Stimulated activated naive B cell treated with anti-CD40 and anti-IgM and Interleukin-4, amounts not matched to agents 10 μg/mL and 1 μg/mL and 100 μg/mL, for 72 hours (primary cell): ENCODE measurements around the gene HBG1.

Experiments
- ATAC-seq, 2 donors: fragments of 150-1000 bp; cut with Tn5 transposase; replicated peaks; 2 replicates each; pipeline ENCODE4 v1.10.0; 2021; ENCODE audit warnings: moderate library complexity in 1 of 2
- DNase-seq: peaks from one replicate; pipeline ENCODE4 v3.0.0; 2021
- H3K27ac Mint-ChIP-seq: one replicate; pipeline ENCODE4 v1.8.0; 2022; ENCODE audit warnings: mild to moderate bottlenecking, mixed read lengths
- H3K27me3 Mint-ChIP-seq, 2 donors: one replicate each; pipeline ENCODE4 v1.8.0; 2022; ENCODE audit warnings: mixed read lengths in 2 of 2
- H3K36me3 Mint-ChIP-seq, 2 donors: one replicate each; pipeline ENCODE4 v1.8.0; 2022; ENCODE audit warnings: mixed read lengths in 2 of 2, mild to moderate bottlenecking in 1 of 2
- H3K4me1 Mint-ChIP-seq, 2 donors: one replicate each; pipeline ENCODE4 v1.8.0; 2022; ENCODE audit warnings: mixed read lengths in 2 of 2, mild to moderate bottlenecking in 1 of 2
- H3K4me3 Mint-ChIP-seq, 2 donors: one replicate each; pipeline ENCODE4 v1.8.0; 2022; ENCODE audit warnings: mild to moderate bottlenecking in 2 of 2, mixed read lengths in 2 of 2, moderate library complexity in 1 of 2
- H3K9me3 Mint-ChIP-seq, 2 donors: one replicate each; pipeline ENCODE4 v1.8.0; 2022; ENCODE audit warnings: mixed read lengths in 2 of 2, mild to moderate bottlenecking in 1 of 2

HBG1 gene

DNA sequence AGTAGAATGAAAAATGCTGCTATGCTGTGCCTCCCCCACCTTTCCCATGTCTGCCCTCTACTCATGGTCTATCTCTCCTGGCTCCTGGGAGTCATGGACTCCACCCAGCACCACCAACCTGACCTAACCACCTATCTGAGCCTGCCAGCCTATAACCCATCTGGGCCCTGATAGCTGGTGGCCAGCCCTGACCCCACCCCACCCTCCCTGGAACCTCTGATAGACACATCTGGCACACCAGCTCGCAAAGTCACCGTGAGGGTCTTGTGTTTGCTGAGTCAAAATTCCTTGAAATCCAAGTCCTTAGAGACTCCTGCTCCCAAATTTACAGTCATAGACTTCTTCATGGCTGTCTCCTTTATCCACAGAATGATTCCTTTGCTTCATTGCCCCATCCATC is 35.0 kb upstream of the HBG1 start:
- H3K27ac Mint-ChIP-seq, result no peak overlapping the region
- no peak for ATAC-seq
- H3K9me3 Mint-ChIP-seq, result no peaks in the 10 kb centered on the region
- peaks cover 2 to 5% of the 10 kb centered on the region in 2 donors for H3K4me1 Mint-ChIP-seq
- DNase-seq, result no peak
- no peaks in the 10 kb centered on the region for H3K36me3 Mint-ChIP-seq
- H3K27me3 Mint-ChIP-seq, result no peaks in the 10 kb centered on the region
- no peak overlapping the region for H3K4me3 Mint-ChIP-seq

DNA sequence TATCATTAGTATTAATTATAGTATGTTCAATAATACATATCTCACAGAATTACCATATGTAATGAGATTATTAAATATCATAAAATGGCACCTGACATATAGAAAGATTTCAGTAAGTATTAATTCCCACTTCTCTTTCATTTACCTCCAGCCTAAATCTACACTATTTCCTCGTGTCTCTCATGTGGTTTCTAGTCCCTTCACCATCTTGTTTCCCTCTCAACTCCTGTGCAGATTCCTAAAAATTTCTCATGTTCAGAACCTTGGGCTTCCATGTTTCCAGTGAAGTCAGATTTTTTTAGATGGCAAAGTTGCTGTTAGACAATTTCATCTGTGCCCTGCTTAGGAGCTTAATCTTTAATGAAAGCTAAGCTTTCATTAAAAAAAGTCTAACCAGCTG is 34.2 kb upstream of the HBG1 start:
- H3K36me3 Mint-ChIP-seq, result no peaks in the 10 kb centered on the region
- no peaks in the 10 kb centered on the region for H3K9me3 Mint-ChIP-seq
- ATAC-seq (no peak), DNase-seq (no peak)
- peaks cover 2 to 5% of the 10 kb centered on the region in 2 donors for H3K4me1 Mint-ChIP-seq
- no peak overlapping the region for H3K27ac Mint-ChIP-seq
- H3K27me3 Mint-ChIP-seq, result no peaks in the 10 kb centered on the region
- no peak overlapping the region for H3K4me3 Mint-ChIP-seq

DNA sequence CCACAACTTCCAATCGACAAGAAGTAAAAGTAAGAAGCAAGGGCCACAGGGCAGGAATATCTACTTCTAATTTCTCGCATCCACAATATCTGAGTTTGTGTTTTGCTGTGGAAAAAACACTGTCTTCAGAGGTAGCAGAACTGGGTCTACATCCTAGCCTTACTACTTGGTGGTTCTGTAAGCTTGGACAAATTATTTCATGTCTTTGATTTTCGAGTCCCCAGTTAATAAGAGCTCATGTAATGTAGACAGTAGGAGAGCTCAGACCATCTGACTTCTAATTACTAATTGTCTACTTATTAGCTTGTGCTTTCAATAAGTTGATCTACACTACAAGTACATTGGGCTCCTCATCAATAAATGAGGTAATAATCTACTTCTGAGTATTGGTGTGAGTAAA is 33.4 kb upstream of the HBG1 start:
- no peak for ATAC-seq

DNA sequence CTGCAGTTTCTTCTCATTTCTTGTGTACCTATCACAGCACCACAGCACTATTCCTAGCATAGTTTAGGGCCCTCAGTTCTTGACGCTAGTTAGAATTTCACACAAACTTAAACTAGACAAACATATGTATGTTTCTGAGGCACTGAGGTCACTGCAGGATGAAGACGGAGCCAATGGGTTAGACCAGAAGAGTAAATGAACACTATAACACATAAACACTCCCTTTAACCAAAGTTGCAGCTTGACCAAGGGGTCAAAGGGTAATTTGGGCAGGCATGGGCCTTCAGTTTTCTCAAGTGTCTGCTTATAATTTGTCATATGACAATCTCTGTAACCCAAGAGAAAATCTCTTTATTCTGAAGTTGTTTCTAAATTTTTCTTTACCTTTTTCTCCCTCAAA is 33.0 kb upstream of the HBG1 start:
- H3K36me3 Mint-ChIP-seq, result no peaks in the 10 kb centered on the region
- DNase-seq (no peak), ATAC-seq (no peak)
- H3K27ac Mint-ChIP-seq, result no peak overlapping the region
- H3K27me3 Mint-ChIP-seq, result peaks cover 0 to 7% of the 10 kb centered on the region in 2 donors
- H3K4me1 Mint-ChIP-seq, result peaks cover 2 to 5% of the 10 kb centered on the region in 2 donors
- no peak overlapping the region for H3K4me3 Mint-ChIP-seq
- no peaks in the 10 kb centered on the region for H3K9me3 Mint-ChIP-seq

More for the DNA sequence above, 33.4 kb upstream of the HBG1 start:
- Mint-ChIP-seq H3K4me1 (peaks cover 2 to 5% of the 10 kb centered on the region in 2 donors), H3K4me3 (no peak overlapping the region), H3K36me3 (no peaks in the 10 kb centered on the region), H3K27ac (no peak overlapping the region), H3K9me3 (no peaks in the 10 kb centered on the region), H3K27me3 (peaks cover 0 to 2% of the 10 kb centered on the region in 2 donors)
- no peak for DNase-seq

DNA sequence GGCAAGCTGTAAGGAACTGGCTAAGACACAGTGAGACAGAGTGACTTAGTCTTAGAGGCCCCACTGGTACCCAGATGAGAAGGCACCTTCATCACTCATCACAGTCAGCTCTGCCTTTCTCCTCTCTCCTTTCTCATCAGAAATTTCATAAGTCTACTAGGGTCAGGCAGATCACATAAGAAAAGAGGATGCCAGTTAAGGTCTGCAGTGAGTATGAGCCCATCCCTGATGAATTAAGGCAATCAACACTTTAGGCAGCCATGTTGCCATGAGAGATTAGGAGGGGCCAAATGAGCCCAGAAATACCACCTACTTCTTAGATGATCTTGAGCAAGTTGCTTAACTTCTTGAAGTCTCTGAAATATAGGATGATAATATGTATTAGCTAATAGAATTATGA is 31.9 kb upstream of the HBG1 start:
- no peaks in the 10 kb centered on the region for H3K9me3 Mint-ChIP-seq

DNA sequence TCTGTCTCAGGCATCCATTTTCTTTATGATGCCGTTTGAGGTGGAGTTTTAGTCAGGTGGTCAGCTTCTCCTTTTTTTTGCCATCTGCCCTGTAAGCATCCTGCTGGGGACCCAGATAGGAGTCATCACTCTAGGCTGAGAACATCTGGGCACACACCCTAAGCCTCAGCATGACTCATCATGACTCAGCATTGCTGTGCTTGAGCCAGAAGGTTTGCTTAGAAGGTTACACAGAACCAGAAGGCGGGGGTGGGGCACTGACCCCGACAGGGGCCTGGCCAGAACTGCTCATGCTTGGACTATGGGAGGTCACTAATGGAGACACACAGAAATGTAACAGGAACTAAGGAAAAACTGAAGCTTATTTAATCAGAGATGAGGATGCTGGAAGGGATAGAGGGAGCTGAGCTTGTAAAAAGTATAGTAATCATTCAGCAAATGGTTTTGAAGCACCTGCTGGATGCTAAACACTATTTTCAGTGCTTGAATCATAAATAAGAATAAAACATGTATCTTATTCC is 31.0 kb upstream of the HBG1 start:
- Mint-ChIP-seq H3K27me3 (peaks cover 0 to 7% of the 10 kb centered on the region in 2 donors), H3K4me3 (no peak overlapping the region), H3K36me3 (no peaks in the 10 kb centered on the region), H3K9me3 (no peaks in the 10 kb centered on the region), H3K4me1 (peaks cover 2 to 5% of the 10 kb centered on the region in 2 donors), H3K27ac (no peak overlapping the region)
- DNase-seq, result peak; percentile 3
- peak; percentile 59 to 72 for ATAC-seq

More for the DNA sequence above, 31.9 kb upstream of the HBG1 start:
- no peak for DNase-seq
- H3K27ac Mint-ChIP-seq, result no peak overlapping the region
- H3K4me1 Mint-ChIP-seq, result peaks cover 2 to 5% of the 10 kb centered on the region in 2 donors
- peaks cover 0 to 7% of the 10 kb centered on the region in 2 donors for H3K27me3 Mint-ChIP-seq
- no peak for ATAC-seq
- no peaks in the 10 kb centered on the region for H3K36me3 Mint-ChIP-seq
- no peak overlapping the region for H3K4me3 Mint-ChIP-seq

DNA sequence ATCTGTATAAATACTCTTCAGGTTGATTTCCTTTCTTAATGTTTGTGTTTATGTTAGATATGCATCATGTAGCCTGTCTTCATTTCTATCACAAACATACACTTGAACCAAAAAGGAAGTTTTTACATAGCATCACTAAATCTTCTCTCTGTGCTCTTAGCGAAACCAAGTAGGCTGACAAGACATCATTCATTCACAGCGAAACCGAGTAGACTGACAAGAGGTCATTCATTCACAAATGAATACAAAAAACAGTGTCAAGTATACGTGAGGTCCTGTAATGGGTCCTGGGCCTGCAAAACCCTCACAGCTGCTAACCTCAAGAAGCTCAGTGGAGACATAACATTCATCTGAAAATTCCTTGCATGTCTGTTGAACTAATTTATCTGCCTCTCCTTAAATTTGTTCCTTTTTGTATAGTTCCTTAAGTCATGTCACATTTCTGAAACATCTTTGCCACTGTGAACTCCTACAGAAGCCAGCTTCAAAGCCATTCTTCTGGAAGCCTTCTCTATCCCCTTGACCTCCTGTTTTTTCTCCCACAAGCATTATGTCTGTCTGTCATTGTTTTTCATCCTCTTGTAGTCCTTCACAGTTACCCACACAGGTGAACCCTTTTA is 29.9 kb upstream of the HBG1 start:
- Mint-ChIP-seq H3K27me3 (peaks cover 0 to 7% of the 10 kb centered on the region in 2 donors), H3K9me3 (no peaks in the 10 kb centered on the region), H3K4me1 (peaks cover 2 to 5% of the 10 kb centered on the region in 2 donors), H3K36me3 (no peaks in the 10 kb centered on the region), H3K27ac (no peak overlapping the region), H3K4me3 (no peak overlapping the region)
- ATAC-seq (no peak), DNase-seq (no peak)

DNA sequence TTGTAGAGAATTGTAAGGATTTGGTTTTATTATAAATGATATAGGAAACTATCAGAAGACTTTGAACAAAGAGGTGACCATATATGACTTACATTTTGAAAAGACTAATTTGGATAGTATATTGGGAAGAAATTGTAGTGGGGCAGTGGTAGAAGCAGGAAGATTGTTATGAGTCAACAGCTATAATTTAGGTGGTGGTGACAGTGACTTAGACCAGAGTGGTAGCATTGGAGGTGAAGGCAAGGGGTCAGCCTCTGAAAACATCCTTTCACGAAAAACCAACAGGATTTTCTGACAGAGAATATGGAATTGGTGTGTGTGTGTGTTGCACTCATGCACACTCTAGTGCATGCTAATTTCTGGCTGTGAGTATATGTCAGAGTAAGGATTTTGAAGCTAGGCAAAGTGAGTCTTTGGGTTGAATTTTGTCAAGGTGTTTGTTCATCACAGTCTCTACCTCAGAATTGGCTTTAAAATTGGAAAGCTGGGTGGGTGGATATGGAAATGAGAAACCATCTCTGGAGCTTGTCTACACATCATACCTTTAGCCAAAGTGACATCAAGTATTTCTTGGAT is 28.2 kb upstream of the HBG1 start:
- ATAC-seq (no peak), DNase-seq (no peak)
- H3K4me1 Mint-ChIP-seq, result peaks cover 2 to 5% of the 10 kb centered on the region in 2 donors
- H3K27me3 Mint-ChIP-seq, result peaks cover 0 to 7% of the 10 kb centered on the region in 2 donors
- no peaks in the 10 kb centered on the region for H3K36me3 Mint-ChIP-seq
- no peak overlapping the region for H3K4me3 Mint-ChIP-seq
- H3K27ac Mint-ChIP-seq, result no peak overlapping the region
- no peaks in the 10 kb centered on the region for H3K9me3 Mint-ChIP-seq

DNA sequence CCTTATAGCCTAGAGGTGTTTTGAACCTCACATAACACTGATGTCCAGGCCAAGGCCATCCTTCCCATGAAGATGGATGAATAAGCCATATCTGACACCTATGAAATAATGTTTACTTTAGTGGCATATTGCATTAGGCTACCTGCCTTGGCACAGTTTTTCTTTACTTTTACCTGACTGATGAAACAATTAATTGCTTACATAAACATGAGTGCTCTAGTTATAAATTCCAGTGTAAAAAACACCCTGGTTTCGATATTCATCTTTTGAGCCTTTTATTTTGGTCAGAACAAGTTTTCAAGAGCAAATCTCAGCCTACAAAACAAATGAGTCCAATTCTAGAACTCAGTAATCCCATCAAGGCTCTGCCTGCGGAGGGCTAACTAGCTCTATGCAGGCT is 27.0 kb upstream of the HBG1 start:
- peaks cover 0 to 7% of the 10 kb centered on the region in 2 donors for H3K27me3 Mint-ChIP-seq
- ATAC-seq (no peak), DNase-seq (no peak)
- H3K36me3 Mint-ChIP-seq, result no peaks in the 10 kb centered on the region
- H3K27ac Mint-ChIP-seq, result no peak overlapping the region
- peaks cover 2 to 5% of the 10 kb centered on the region in 2 donors for H3K4me1 Mint-ChIP-seq
- H3K4me3 Mint-ChIP-seq, result no peak overlapping the region
- H3K9me3 Mint-ChIP-seq, result no peaks in the 10 kb centered on the region

DNA sequence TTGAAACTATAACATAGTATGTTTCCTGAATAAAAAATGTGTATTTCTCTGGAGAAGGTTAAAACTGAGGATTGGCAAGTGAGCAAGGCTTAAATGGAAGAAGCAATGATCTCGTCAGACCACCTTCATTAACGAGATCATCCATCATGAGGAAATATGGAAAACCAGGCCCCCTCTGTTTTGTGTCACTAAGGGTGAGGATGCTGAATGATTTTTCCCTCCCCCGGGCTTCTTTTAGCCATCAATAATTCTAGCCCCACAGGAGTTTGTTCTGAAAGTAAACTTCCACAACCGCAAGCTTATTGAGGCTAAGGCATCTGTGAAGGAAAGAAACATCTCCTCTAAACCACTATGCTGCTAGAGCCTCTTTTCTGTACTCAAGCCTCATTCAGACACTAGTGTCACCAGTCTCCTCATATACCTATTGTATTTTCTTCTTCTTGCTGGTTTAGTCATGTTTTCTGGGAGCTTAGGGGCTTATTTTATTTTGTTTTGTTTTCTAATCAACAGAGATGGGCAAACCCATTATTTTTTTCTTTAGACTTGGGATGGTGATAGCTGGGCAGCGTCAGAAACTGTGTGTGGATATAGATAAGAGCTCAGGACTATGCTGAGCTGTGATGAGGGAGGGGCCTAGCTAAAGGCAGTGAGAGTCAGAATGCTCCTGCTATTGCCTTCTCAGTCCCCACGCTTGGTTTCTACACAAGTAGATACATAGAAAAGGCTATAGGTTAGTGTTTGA is 25.9 kb upstream of the HBG1 start:
- H3K9me3 Mint-ChIP-seq, result no peaks in the 10 kb centered on the region
- H3K27me3 Mint-ChIP-seq, result peaks cover 0 to 7% of the 10 kb centered on the region in 2 donors
- ATAC-seq, result no peak
- no peak for DNase-seq
- peaks cover under 1 to 2% of the 10 kb centered on the region in 2 donors for H3K4me1 Mint-ChIP-seq
- H3K4me3 Mint-ChIP-seq, result no peak overlapping the region
- H3K27ac Mint-ChIP-seq, result no peak overlapping the region
- no peaks in the 10 kb centered on the region for H3K36me3 Mint-ChIP-seq

DNA sequence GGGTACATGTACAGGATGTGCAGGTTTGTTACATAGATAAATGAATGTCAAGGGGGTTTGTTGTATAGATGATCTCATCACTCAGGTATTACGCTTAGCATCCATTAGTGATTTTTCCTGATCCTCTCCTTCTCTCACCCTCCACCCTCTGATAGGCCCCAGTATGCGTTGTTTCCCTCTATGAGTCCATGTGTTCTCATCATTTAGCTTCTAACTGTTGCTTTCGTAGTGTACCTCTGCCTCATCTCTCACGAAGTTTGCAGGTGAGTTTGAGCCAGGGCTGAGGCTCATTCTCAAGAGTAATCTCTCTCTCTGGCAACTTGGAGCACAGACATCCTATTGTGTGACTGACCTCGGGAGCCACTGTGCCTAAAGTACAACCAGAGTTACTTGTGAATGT is 24.7 kb upstream of the HBG1 start:
- Mint-ChIP-seq H3K4me3 (no peak overlapping the region), H3K27me3 (peaks cover 0 to 7% of the 10 kb centered on the region in 2 donors), H3K9me3 (no peaks in the 10 kb centered on the region), H3K27ac (no peak overlapping the region), H3K4me1 (no peaks in the 10 kb centered on the region), H3K36me3 (no peaks in the 10 kb centered on the region)
- no peak for DNase-seq
- no peak for ATAC-seq

DNA sequence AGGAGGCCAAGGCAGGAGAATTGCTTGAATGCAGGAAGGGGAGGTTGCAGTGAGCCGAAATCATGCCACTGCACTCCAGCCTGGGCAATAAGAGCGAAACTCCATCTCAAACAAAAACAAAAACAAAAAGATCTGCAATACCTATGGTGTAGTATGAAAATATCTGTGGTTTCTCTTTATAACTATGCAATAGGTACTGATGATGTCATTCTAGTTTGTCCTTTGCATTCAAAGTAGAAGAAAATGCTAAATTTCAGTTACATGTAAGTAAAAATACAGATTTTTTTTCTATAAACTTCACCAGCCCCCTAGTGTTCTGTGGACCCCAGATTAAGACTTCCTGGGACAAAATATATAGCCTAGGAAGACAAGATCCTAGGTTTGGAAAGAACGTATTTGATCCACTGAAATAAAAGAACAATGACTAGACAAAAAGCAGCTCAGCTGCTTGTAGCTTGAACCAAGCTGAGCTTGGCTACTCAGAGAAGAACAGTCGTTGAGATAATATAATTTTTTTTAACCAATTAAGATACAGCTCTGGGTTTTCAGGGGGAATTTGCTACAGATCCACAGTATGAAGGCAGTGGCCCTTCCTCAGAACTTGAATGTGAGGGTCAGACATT is 22.8 kb upstream of the HBG1 start:
- ATAC-seq (no peak), DNase-seq (no peak)
- Mint-ChIP-seq H3K4me1 (no peaks in the 10 kb centered on the region), H3K36me3 (no peaks in the 10 kb centered on the region), H3K27me3 (no peaks in the 10 kb centered on the region), H3K27ac (no peak overlapping the region), H3K9me3 (no peaks in the 10 kb centered on the region), H3K4me3 (no peak overlapping the region)

DNA sequence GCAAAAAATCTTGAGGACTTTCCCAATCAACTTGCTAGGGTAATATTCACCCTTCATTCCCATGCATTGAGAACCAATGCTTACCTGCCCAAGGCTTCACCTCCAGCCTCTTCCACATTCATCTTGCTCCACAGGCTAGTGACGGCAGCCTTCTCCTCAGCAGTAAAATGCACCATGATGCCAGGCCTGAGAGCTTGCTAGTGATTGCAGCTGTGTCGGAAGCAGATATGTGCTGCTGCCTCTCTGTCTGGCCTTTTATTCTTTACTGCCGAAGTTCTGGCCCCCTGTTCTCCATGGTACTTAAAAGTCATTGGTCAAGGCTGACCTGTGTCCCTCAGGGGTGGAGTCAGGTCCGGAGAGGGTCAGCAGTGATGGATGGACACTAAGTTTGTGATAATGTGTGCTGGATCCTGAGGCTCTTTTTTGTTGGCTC is 20.1 kb upstream of the HBG1 start, which contains the start of gene HBE1:
TSS of gene HBE1 (minus strand) at position 231 of the 433 bp plus-strand sequence. CDS start at position 176, 55 bp downstream.
- ATAC-seq, result no peak

DNA sequence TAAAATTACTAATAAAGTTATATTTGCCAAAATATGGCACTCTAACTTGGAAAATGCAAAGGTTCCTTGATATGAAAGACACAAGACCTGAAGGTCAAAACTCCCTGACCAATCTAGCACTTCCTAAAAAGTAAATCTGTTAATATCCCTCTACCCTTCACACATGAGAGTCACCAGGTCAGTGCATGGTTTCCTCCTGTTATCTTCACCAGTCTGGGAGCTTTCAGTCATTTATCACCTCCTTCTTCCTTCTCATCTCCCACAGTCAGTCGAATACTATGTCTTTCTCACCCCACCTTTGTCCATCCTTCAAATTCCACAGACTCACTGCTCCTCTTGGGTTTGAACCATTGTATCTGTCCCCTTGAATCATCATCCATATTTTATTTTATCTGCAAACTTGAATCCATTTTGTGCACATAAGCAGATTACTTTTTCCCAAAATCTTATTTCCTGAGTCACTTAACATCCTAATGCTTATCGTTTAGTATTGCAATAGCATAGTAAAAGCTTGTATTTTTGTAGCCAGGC is 17.4 kb upstream of the HBG1 start:
- Mint-ChIP-seq H3K9me3 (peaks cover 2 to 8% of the 10 kb centered on the region in 2 donors), H3K4me1 (no peaks in the 10 kb centered on the region), H3K36me3 (no peaks in the 10 kb centered on the region), H3K4me3 (no peak overlapping the region), H3K27ac (no peak overlapping the region), H3K27me3 (peaks cover 0 to 4% of the 10 kb centered on the region in 2 donors)
- DNase-seq, result no peak
- no peak for ATAC-seq

More for the DNA sequence above, 20.1 kb upstream of the HBG1 start, which contains the start of gene HBE1:
- no peaks in the 10 kb centered on the region for H3K9me3 Mint-ChIP-seq
- H3K4me3 Mint-ChIP-seq, result no peak within 1 kb of the TSS
- no peak for DNase-seq
- H3K27ac Mint-ChIP-seq, result no peak within 1 kb of the TSS
- H3K4me1 Mint-ChIP-seq, result no peaks in the 10 kb centered on the region
- H3K36me3 Mint-ChIP-seq, result no peaks in the 10 kb centered on the region
- no peaks in the 10 kb centered on the region for H3K27me3 Mint-ChIP-seq
